Umbilical cord (tissue), 2 donors: ENCODE measurements around the gene ICAM2. TPM values are rescaled to one million over a fixed set of nuclear protein-coding genes. Genes with fewer than 3 reads are reported as not detected.
A peak's percentile ranks its signal among the peaks of the same experiment; 100 is the strongest.

Experiments
- DNase-seq: peaks from one replicate; pipeline ENCODE4 v3.0.0-alpha.2; 2015; ENCODE audit warnings: low spot score
- total RNA-seq: library from RNA; depleted of rRNA; stranded (reverse); fragments of >200 nt; gene quantifications from one replicate; pipeline ENCODE4 v1.2.3, GENCODE V29; 2014; ENCODE audit warnings: low replicate concordance; ENCODE audit not compliant: insufficient read depth

Gene ICAM2
- total RNA-seq, 1 donor from 2014 or later, result 7.2 TPM

DNA sequence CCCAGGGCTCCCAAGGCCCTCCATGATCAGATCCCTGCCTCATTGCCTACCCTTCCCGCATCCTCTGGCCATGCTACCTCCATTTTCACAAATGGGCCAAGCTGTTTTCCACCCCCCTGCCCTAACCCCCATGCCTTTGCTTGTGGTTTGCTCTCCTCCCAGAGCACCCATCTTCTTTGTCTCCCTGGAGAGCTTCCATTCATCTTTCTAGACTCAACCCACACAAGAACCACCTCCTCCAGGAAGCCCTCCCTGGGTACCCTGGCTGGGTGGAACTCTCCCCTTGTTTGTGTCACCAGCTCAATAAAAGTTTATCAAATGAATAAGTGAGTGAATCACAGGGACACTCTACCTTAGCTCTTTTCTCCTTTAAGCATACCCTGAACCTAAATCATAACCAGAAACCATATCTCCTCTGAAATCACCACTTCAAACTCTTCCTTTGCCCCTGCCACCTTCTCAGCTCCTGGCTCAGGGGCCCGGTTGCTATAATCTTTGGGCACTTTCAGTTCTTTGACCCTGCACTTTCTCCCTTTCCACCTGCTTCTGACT, 44.8 kb downstream of the ICAM2 start:
- DNase-seq, result no peak

- DNase-seq, result no peak
Observed at GRCh38 chr17:63974594-63975192, 45.7 kb downstream of the ICAM2 start.

DNA sequence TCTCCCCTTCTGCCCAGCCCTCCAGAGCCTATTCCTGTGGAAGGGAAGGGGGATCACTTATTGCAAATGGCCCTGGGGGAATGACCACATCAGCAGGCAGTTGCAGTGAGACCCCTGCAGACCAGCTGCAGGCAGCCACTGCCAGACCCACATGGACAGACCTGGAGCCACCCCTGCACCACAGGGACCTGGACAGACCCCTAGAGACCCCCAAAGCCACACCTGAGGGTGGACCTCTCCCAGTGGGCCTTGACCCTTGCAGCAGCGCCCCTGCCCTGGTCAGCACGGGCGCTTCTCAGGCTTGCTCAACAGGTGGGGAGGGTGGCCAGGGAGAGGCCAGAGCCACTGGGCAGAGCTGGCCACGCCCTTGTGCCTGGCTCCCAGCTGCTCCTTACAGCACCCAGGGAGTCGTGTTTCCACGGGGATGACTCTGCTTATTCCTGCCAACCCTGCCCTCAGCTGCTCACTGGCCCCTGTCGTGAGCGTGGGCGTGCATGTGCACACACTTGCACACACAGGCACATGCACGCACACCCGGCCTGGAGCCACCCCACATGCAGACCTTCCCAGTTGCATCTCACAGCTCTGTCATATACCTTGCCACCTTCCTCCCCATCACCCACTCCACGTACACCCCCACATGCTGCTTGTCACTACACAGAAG, 46.4 kb downstream of the ICAM2 start:
- no peak for DNase-seq

- DNase-seq, result no peak
Observed at GRCh38 chr17:63973247-63973646, 47.2 kb downstream of the ICAM2 start.

DNA sequence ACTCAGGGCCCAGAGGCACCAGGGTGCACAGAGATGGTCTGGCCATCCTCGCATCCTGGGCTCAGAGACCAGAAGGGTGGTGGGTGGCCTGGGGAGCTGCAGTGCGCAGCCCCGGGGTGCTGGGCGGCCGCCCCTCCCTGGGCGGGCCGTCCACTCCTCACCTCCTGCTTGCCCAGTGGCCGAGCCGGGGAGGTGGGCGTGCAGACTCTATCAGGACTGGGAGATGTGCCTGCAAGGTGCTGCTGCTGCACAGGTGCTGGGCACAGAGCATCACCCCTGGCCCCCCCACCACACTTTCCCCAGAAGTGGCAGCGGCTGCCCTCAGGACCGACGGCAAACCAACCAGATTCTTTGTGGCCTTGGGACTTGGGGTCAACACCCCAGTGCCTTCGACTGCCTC, 47.6 kb downstream of the ICAM2 start, which contains the start of gene SCN4A:
SCN4A (minus strand) TSS at position 123 of the 400 bp plus-strand sequence; CDS start at position 46, 77 bp downstream.
- no peak for DNase-seq

DNA sequence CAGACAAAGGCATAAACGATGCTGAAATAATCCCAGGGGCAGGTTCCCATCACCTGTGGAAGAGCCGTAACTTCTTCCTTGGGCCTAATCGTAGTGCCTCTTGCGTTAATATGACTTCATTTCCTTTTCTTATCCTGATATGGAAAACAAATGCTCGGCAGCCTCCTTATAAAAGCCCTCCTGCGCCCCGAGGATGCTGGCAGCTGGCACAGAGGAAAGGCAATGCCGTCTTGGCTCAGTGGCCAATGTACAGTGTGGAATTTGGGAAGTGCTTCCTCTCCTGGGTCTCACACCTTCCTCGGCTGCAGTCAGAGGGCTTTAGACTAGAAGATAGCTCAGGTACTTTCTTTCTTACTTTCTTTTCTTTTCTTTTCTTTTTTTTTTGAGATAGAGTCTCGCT, 51.2 kb downstream of the ICAM2 start:
- no peak for DNase-seq

DNA sequence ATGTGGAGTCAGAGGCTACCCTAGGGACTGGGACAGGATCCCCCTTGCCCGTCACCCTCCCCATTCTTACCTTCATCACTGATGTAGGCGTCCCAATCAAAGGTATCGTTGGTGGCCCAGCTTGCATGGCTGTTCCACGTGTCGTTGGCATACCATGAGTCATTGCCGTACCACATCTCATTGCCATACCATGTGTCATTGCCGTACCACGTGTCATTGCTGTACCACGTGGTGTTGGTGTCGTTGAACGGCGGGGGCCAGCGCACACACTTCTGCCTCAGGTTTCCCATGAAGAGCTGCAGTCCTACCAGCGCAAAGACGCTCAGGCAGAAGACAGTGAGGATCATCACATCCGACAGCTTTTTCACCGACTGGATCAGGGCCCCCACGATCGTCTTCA, 52.5 kb downstream of the ICAM2 start:
- DNase-seq, result no peak

DNA sequence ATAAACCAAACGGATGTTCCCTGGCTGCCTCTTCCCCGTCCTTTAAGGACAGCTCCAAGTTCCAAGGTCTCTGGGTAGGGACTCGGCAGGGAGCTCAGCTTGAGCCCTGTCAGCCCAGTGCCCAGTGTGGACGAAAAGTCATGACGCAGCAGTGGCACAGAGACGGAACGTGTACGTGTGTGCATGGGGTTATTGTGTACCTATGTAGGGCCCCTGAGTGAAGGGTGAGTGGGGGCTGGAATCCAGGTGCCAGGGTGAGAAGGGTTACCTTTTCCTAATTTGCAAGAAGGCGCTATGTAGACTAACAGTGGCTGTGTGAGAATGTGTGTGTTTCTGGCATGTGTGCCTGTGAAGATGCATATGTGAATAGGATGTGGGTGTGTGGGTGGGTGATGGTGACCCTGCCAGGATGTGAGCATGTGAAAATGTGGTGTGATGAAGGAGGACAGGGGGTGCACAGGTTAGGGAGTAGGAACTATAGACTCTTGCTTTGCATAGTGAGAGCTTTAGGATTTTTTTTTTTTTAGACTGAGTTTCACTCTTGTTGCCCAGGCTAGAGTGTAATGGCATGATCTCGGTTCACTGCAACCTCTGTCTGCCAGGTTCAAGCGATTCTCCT, 53.7 kb downstream of the ICAM2 start:
- no peak for DNase-seq

DNA sequence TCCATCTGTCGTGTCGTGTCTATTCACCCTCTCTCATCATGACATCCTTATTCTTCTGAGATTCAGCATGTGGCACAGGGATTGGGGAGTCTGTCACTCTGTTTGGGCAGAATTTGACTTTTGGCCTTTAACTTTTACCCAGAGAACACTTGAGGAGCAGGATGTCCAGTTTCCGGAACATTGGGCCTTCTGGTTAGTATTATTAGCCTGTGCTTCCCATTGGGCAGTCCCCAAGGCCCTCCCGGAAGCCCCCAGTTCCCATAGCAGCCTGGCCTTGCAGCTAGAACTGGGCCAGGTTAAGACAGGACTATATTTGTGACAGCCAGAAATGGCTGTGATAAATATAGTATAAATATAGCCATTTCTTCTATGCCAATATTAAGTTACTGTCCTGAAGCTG, 57.3 kb downstream of the ICAM2 start:
- DNase-seq, result no peak

- DNase-seq, result no peak
Observed at GRCh38 chr17:63962298-63962744, 58.1 kb downstream of the ICAM2 start.

GRCh38 chr17:63961355-63962212, 58.8 kb downstream of the ICAM2 start:
- peak; percentile 51 for DNase-seq

GRCh38 chr17:63960430-63960829, 60.0 kb downstream of the ICAM2 start:
- DNase-seq, result no peak

DNA sequence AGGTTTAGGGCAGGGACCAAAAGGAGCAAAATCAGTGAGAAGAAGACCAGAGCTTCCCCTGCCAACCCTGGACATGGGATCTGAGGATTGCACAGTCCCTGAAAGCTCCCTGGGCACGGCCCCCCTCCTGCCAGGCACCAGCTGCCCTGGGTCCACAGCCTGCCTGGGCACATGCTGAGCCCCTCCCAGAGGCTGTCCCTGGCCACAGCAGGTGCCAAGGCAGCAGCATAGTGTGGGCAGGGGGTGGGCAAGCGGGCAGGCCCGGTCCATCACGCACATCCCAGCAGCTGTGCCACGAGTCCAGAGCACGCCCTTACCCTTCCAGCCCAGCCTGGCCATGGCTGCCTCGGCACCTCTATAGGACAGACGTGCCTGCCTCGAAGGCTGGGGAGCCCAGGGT, 60.4 kb downstream of the ICAM2 start:
- DNase-seq, result no peak

DNA sequence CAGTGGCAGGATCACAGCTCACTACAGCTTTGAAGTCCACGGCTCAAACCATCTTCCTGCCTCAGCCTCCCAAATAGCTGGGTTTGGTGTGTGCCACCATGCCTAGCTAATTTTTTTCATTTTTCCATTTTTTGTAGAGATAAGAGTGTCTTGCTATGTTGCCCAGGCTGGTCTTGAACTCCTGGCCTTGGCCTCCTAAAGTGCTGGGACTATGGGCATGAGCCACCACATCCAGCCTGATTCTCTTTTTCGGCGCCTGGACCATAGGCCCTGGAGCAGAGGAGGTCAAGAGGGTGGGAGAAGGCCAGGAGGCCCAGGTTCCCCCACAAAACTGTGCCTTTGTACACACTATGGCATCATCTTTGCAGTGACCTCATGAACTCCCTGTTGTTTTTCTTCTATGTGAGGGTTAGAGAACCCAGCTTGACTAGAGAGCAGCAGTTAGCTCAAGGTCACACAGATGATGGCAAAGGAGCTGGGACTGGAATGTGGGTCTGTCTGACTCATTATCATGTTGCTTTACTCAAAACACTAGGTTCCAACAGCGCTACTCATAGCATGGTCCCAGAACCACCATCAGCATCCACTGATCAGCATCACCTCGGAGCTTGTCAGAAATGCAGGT, 64.0 kb downstream of the ICAM2 start:
- no peak for DNase-seq

- no peak for DNase-seq
Observed at GRCh38 chr17:63955791-63956190, 64.6 kb downstream of the ICAM2 start.

- DNase-seq, result no peak
Observed at GRCh38 chr17:63955232-63955631, 65.2 kb downstream of the ICAM2 start.

DNA sequence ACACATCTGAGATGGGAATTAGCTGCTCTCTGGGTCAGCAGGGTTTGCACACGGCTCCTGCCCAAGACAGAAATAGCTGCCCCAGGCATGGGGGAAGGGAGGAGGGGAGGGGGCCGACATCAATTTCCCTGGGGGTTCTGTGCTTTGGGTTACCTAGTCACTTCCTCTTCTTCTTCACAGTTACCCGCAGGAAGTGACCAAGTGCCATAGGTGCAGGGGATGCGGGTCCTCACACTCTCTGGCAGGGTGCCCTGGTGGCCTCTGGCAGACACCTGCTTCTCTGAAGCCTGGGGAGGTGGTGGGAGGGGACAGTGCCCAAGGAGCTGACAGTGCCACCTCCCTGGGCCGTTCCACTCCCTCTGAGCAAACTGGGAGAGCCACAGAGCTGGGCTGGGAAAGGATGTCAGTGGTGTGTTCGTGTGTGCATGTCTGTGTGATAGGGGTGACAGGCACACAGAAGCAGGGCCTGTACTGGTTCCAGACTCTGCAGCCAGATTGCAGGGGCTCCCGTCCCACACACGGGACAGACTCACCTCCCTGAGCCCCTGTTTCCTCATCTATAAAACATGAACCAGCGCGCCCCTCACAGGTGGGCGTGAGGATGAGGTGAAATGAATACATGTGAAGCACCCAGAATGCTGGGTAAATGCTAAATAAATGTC, 65.9 kb downstream of the ICAM2 start:
- DNase-seq, result no peak
